GM21619 (cell line): ENCODE data around the gene NKX6-2.

Source experiments
- ATAC-seq: cut with Tn5 transposase; IDR thresholded peaks from one replicate; pipeline ENCODE4 v1.9.1; 2021; ENCODE audit not compliant: unreplicated experiment

The NKX6-2 gene

GRCh38 chr10:132742837-132743194 lies 43.1 kb downstream of the NKX6-2 start:
- no peak for ATAC-seq

- no peak for ATAC-seq
Measured at GRCh38 chr10:132742167-132742836, 43.6 kb downstream of the NKX6-2 start.

GRCh38 chr10:132740588-132740987 lies 45.4 kb downstream of the NKX6-2 start:
- ATAC-seq = no peak

- no peak for ATAC-seq
Measured at GRCh38 chr10:132739225-132739613, 46.7 kb downstream of the NKX6-2 start.

- ATAC-seq = no peak
Measured at GRCh38 chr10:132738454-132739224, 47.3 kb downstream of the NKX6-2 start.

- ATAC-seq = no peak
Measured at GRCh38 chr10:132737390-132738048, 48.4 kb downstream of the NKX6-2 start.

- ATAC-seq = no peak
Measured at GRCh38 chr10:132735923-132736391, 50.0 kb downstream of the NKX6-2 start.

GRCh38 chr10:132735341-132735775 lies 50.6 kb downstream of the NKX6-2 start:
- no peak for ATAC-seq

- ATAC-seq = no peak
Measured at GRCh38 chr10:132733926-132734325, 52.0 kb downstream of the NKX6-2 start.
